HG03039 (cell line): ENCODE data around the gene GP2.

Experiments
- ATAC-seq: cut with Tn5 transposase; IDR thresholded peaks from one replicate; pipeline ENCODE4 v1.9.1; 2021; ENCODE audit warnings: mild to moderate bottlenecking, moderate library complexity; ENCODE audit not compliant: unreplicated experiment

The GP2 gene

DNA sequence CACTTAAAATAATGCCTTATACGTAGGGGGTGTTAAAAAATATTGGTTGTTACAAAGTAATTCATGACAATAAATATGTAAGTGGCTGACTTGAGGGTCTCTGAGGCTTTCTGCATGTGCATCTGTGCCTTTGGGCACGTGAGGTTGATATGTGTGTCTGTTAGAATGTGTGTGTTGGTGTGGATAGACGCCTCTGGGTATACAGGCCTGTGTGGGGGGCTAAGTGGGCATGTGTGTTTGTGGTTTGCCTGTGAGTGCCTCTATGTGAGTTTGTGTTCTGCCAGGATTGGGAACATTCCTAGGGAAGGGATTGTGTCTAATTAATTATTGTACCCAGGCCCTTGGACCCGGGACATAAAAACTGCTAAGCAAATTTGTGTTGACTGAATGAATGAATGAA lies 19.0 kb downstream of the GP2 start:
- ATAC-seq: no peak

DNA sequence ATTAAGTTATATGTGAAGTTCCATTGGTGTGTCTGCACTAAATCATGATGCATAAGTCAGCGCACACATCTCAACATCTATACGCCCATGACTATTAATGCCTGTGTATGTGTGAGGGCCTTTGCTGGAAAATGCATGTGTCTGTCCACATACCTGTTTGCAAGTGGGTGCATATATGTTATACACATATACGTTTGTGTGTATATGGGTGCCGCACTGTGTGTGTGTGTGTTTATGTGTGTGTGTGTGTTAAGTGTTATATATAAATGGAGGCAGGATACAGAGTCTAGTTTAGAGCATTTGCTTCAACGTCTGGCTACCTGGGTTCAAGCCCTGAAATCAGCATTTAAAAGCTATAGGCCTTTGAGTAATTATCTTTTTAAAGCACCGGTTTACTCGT lies 19.5 kb downstream of the GP2 start:
- ATAC-seq: no peak

- ATAC-seq: no peak
These were observed 20.1 kb downstream of the GP2 start for GRCh38 chr16:20307240-20307671.

DNA sequence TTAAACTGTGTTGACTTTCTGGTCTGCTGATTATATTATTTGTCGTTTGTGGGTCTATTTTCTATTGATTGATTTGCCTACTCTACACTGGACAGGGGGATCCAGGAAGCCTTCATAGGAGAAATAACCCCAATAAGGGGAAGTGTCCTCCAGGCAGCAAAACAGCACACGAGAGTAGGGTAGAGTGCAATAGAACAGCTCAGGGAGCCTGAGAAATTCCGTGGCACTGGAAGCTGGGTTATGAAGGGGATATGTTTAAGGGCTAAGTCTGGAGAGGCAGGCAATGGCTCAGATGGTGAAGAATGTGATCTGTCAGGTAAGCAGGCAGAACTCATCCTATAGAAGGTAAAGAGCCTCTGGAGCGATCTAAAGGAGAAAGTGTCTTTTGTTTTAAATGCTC lies 20.9 kb downstream of the GP2 start:
- no peak for ATAC-seq

DNA sequence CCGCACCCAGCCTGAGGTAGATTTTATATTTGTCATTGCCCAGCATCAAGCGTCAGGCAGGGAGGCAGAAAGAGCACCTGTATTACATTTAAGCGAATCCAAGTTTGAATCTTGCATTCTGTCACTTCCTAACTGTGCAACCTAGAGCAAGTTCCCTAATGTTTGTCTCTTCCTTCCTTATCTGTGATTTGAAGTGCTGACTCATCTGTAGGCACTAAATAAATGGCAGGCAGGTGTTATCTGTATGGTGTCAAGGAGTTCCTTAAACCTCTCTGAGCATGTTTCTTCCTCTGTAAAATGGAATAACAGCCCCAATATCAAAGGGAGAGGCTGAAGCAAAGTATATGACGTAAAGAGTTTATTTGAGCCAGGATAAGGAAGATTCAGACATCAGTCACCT lies 24.3 kb downstream of the GP2 start:
- ATAC-seq: no peak

DNA sequence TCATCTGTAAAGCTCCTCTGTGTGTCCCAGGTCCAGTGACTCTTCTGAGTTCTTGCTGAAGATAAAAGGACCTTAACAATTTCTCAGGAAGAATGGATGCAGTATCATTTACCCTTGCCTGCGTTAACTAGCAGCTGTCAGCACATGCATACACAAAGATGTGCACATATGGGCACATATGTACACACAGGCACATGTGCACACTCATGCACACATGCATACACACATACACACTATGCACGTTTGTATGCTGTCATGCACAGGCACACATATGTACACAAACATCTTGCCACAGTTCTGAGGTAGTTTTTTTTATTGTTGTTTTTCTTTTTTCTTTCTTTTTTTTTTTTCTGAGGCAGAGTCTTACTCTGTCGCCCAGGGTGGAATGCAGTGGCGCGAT lies 24.9 kb downstream of the GP2 start:
- ATAC-seq: no peak

- ATAC-seq: no peak
These were observed 25.5 kb downstream of the GP2 start for GRCh38 chr16:20301840-20302239.

DNA sequence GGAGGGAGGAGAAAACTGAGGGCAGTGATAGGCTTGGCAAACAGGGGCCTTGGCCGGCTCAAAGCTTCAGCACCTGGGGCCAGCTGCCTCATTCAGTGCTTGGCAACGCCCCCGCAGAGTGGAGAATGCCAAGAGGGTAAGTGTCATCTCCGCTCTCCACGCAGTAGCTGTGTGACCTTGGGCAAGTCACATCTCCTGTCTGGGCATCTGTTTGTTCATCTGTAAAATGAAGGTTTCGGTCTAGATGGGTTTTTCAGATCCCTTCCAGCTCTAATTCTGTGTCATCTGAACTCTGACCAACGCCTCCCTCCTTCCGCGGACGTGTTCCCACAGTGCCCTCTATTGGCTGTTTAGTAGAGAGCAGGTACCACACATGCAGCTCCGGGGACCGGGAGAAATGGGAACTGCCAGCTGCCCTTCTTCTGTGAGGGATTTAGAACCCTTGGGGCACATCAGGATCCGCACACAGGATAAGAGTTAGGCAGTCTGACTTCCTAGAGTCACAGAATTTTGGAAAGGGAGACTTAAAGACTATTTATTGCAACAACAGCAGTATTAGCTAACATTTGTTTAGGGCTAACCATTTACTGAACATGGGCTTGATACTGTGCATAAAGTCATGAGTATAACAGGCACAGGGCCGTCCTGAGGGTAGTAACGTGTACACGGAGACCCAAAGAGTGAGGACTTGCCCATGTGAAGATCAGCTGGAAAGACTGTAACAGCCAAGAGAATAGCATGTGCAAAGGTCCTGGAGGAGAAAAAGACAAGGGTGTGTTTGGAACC lies 26.8 kb downstream of the GP2 start:
- ATAC-seq: no peak

- ATAC-seq: no peak
These were observed 28.9 kb downstream of the GP2 start for GRCh38 chr16:20298452-20298851.

DNA sequence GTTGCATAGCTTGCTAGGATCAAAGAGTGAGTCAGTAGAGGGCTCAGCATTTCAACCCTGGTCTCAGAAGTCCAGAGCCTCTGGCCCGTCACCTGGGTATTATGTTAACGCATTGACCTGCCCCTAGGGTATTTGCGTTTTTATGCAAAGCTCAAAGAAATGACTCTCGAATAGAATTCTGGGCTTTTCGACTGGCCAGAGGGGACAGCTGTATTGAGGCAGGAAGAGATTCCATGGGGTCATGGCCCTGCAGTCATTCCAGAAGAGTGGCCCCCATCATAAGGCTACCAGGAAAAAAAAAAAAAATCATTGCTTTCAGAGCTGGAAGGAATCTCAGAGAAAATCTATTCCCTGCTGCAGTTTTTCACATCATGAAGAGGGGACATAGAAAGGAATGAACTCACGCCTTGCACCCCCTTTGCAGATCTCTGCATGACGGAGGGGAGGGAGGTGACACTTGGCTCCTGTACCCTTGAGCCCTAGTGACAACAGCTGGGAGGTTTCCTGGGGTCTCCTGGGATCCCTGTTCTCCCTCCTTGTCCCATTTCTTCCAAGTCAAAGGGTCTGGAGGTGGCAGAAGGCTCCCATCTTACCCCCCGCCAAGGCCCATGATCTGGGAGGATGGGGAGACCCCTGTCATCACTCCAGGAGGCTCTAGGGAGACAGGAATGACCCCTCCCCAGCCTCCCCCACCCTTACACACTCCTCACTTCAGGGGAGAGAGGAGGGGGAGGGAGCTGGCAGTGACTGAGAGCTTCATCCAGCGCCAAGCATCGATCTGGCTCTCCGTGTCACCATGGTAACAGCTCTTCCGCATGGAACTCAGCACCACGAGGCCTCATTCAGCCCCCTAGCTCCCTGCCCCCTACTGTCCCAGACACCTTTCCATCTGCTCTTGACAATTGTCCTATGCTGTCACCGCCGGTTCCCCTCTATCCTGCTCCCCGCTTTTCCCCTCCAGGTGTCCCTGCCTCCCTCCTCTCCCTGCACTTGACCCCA lies 35.8 kb downstream of the GP2 start:
- ATAC-seq: no peak

DNA sequence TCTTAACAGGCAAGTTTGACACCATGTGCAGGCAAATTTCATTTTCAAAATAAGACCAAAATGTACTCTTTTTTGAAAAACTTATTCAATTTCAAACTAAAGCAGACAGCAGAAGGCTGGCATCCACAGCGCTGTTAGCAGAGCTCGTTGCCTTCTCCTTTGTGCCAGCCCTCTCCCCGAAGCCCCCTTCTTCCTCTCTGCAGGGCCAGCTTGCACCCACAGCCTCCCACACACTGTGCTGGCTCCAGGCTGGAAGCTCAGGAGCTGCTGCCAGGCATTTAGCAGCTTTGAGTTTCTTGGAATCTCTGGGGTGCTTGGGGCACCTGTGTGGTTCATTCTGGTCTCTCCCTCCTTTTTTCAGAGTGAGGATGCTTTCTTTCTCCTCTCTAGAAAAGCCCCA lies 37.7 kb downstream of the GP2 start:
- no peak for ATAC-seq

- no peak for ATAC-seq
These were observed 41.3 kb downstream of the GP2 start for GRCh38 chr16:20285993-20286499.

DNA sequence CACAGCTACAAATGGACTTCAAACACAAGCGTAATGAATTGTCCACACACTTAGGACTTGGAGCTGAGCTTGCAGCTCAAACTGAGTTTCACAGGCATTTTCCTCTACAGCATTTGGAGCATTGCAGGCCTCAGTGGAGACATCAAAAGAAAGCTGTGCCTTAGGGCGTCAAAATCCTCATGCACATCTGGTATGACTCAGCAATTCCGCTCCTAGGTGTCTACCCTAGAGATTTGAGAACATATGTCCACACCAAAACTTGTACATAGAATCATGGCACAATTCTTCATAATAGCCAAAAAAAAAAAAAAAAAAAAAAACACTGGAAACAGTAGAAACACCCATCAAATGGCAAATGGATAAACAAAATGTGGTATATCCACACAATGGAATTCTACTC lies 47.1 kb downstream of the GP2 start:
- no peak for ATAC-seq

GRCh38 chr16:20271893-20272292 lies 55.4 kb downstream of the GP2 start:
- ATAC-seq: no peak

- no peak for ATAC-seq
These were observed 58.9 kb downstream of the GP2 start for GRCh38 chr16:20268409-20268808.

- no peak for ATAC-seq
These were observed 62.3 kb downstream of the GP2 start for GRCh38 chr16:20265019-20265418.

DNA sequence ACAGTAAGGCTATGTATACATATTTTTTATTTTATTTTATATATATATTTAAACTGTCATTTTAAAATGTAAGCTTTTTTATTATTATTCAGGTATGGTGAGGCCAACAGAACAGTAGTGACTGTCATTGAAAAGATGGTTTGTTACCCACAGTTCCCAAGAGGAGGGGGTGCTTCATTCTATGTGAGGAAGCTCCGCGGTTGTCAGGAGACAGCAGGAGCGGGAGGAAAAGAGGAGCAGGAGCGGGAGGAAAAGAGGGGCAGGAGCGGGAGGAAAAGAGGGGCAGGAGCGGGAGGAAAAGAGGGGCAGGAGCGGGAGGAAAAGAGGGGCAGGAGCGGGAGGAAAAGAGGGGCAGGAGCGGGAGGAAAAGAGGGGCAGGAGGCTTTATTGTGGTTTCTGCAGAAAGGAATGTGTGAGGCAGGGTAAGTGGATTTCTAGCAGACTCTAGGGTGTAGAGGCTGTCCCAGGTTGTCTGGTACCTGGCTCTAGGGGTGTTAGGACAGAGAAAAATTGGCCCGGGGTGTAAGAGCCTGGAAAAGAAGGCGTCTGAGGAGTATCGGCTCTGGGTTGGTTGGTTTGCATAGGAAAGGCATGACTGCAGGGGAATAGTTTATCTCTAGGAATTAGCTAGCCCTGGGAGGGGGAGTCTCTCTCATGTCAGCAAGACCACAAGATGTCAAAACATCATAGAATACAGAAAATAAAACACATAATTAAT lies 64.0 kb downstream of the GP2 start:
- no peak for ATAC-seq

- ATAC-seq: no peak
These were observed 65.1 kb downstream of the GP2 start for GRCh38 chr16:20262248-20262647.

GRCh38 chr16:20260215-20261009 lies 66.9 kb downstream of the GP2 start:
- ATAC-seq: no peak
